Measurements from ENCODE around the gene ANTXR1. TPM values are rescaled to one million over a fixed set of nuclear protein-coding genes. Genes with fewer than 3 reads are reported as not detected.

ANTXR1 gene
- total and polyA plus RNA-seq, 10 donors: 2.8 to 66.7 (median 36.9) TPM

- no peak for DNase-seq
- H3K4me3 ChIP-seq: no peak overlapping the region
- H3K4me1 ChIP-seq: peaks cover 0 to 9% (median 0%) of the 10 kb centered on the region in 6 donors
- 63 to 88% (median 79%) methylated on average over 1 of the region's 1 CpG for WGBS, 5 donors
- no peaks in the 10 kb centered on the region for H3K36me3 ChIP-seq
- peaks cover 0 to under 1% (median 0%) of the 10 kb centered on the region in 8 donors for H3K9me3 ChIP-seq
- no peak for TF ChIP-seq CTCF (IDR thresholded peaks at IDR 0.05 in 8 of 11, conservative IDR thresholded peaks at IDR 0.05 in 3 of 11)
- no peak for TF ChIP-seq POLR2AphosphoS5 (IDR thresholded peaks at IDR 0.05)
- no peak for TF ChIP-seq POLR2A (IDR thresholded peaks at IDR 0.05)
- intact Hi-C loops (cut with DNase I; ENCODE audit: low total_unique reads): no loop called here
- H3K27me3 ChIP-seq (replicated peaks in 1 of 7): peaks cover 0 to 44% (median 6%) of the 10 kb centered on the region in 7 donors
- no peak overlapping the region for H3K27ac ChIP-seq
Observed at GRCh38 chr2:69022548-69022947, 9.6 kb downstream of the ANTXR1 start.

- H3K4me1 ChIP-seq: peaks cover 0 to 9% (median 0%) of the 10 kb centered on the region in 6 donors
- intact Hi-C loops (cut with DNase I; ENCODE audit: low total_unique reads): no loop called here
Observed at GRCh38 chr2:69023236-69023635, 10.3 kb downstream of the ANTXR1 start.

GRCh38 chr2:69026026-69026425 lies 13.0 kb downstream of the ANTXR1 start:
- Histone ChIP-seq H3K36me3 (no peaks in the 10 kb centered on the region), H3K4me1 (peaks cover 0 to 9% (median 0%) of the 10 kb centered on the region in 6 donors), H3K27me3 (replicated peaks in 1 of 7) (peaks cover 0 to 34% (median 0%) of the 10 kb centered on the region in 7 donors), H3K4me3 (no peak overlapping the region), H3K27ac (no peak overlapping the region), H3K9me3 (peaks cover 0 to 6% (median 0%) of the 10 kb centered on the region in 8 donors)
- DNase-seq: no peak
- WGBS, 5 donors: 33 to 51% (median 44%) methylated on average over 4 of the region's 4 CpGs
- intact Hi-C loops (cut with DNase I; ENCODE audit: low total_unique reads): loop anchor here (5.0 kb wide), 1 partner anchor 281 kb away; no protein-coding TSS in a partner anchor
- TF ChIP-seq CTCF (IDR thresholded peaks at IDR 0.05 in 8 of 11, conservative IDR thresholded peaks at IDR 0.05 in 3 of 11) (peak in 10 of 11 experiments; percentile 28 to 73 (median 56)), POLR2AphosphoS5 (IDR thresholded peaks at IDR 0.05) (no peak)

More at GRCh38 chr2:69023236-69023635, 10.3 kb downstream of the ANTXR1 start:
- Histone ChIP-seq H3K9me3 (peaks cover 0 to 6% (median 0%) of the 10 kb centered on the region in 8 donors), H3K36me3 (no peaks in the 10 kb centered on the region), H3K4me3 (no peak overlapping the region), H3K27me3 (replicated peaks in 1 of 7) (peaks cover 0 to 37% (median under 1%) of the 10 kb centered on the region in 7 donors), H3K27ac (no peak overlapping the region)
- TF ChIP-seq POLR2A (IDR thresholded peaks at IDR 0.05) (no peak), CTCF (IDR thresholded peaks at IDR 0.05 in 8 of 11, conservative IDR thresholded peaks at IDR 0.05 in 3 of 11) (no peak), POLR2AphosphoS5 (IDR thresholded peaks at IDR 0.05) (no peak)
- no peak for DNase-seq
- 86 to 91% (median 89%) methylated on average over 2 of the region's 2 CpGs for WGBS, 5 donors

GRCh38 chr2:69026691-69027459 lies 13.9 kb downstream of the ANTXR1 start:
- 78 to 92% (median 88%) methylated on average over 13 of the region's 13 CpGs for WGBS, 5 donors
- peaks cover 0 to 6% (median 0%) of the 10 kb centered on the region in 8 donors for H3K9me3 ChIP-seq
- TF ChIP-seq POLR2A (IDR thresholded peaks at IDR 0.05) (no peak), CTCF (IDR thresholded peaks at IDR 0.05 in 8 of 11, conservative IDR thresholded peaks at IDR 0.05 in 3 of 11) (no peak), POLR2AphosphoS5 (IDR thresholded peaks at IDR 0.05) (no peak)
- H3K4me3 ChIP-seq: no peak overlapping the region
- H3K27me3 ChIP-seq (replicated peaks in 1 of 7): peaks cover 0 to 27% (median 0%) of the 10 kb centered on the region in 7 donors
- DNase-seq: no peak
- H3K27ac ChIP-seq: no peak overlapping the region
- H3K36me3 ChIP-seq: no peaks in the 10 kb centered on the region
- intact Hi-C loops (cut with DNase I; ENCODE audit: low total_unique reads): loop anchor here (5.0 kb wide), 1 partner anchor 280 kb away; no protein-coding TSS in a partner anchor
- peaks cover 0 to 9% (median 0%) of the 10 kb centered on the region in 6 donors for H3K4me1 ChIP-seq

All from spleen (tissue), 11 donors.